K562 (cell line): ENCODE results near the gene HS2ST1. TPM values are rescaled to one million over a fixed set of nuclear protein-coding genes. Genes with fewer than 3 reads are reported as not detected.
A peak's percentile ranks its signal among the peaks of the same experiment; 100 is the strongest.

Experiments
- C11orf30 ChIP-seq: fragments of 450-650 bp; IDR thresholded peaks from 2 replicates; pipeline ENCODE4 v1.6.1; 2016; ENCODE audit warnings: low read depth, mild to moderate bottlenecking
- CHD2 ChIP-seq: IDR thresholded peaks from 2 replicates; pipeline ENCODE4 v1.6.1; 2011; ENCODE audit warnings: low read depth, low read length
- CXXC5 ChIP-seq: fragments of 250-450 bp; sonication (Bioruptor Pico); IDR thresholded peaks from 2 replicates; pipeline ENCODE4 v1.8.0; 2022; ENCODE audit warnings: inconsistent platforms, mild to moderate bottlenecking, moderate library complexity
- EP400 ChIP-seq: fragments of 450-650 bp; IDR thresholded peaks from 2 replicates; pipeline ENCODE4 v1.6.1; 2017; ENCODE audit warnings: antibody characterized with exemption, mild to moderate bottlenecking, moderate library complexity
- FOXA3 ChIP-seq, 2 experiments: fragments of 450-650 bp in 1 of 2; sonication (generic) in 1 of 2; formaldehyde crosslinking; IDR thresholded peaks in 1 of 2; conservative IDR thresholded peaks in 1 of 2; 2 replicates each; pipeline versions ENCODE4 v1.4.0 to v1.8.0; 2020 to 2022; ENCODE audit warnings: mild to moderate bottlenecking in 2 of 2, missing genetic modification reagents in 1 of 2
- HDGF ChIP-seq: fragments of 450-650 bp; IDR thresholded peaks from 2 replicates; pipeline ENCODE4 v1.6.1; 2016
- HNRNPL ChIP-seq: fragments of 200-400 bp; formaldehyde crosslinking; IDR thresholded peaks from 2 replicates; pipeline ENCODE4 v1.6.1; 2017; ENCODE audit warnings: low read depth, mild to moderate bottlenecking, low read length
- MAFK ChIP-seq: IDR thresholded peaks from 2 replicates; pipeline ENCODE4 v1.6.1; 2011; ENCODE audit warnings: low read length, improper control_type of control experiment
- MCM7 ChIP-seq, 2 experiments: fragments of 450-650 bp; IDR thresholded peaks; 2 replicates each; pipeline ENCODE4 v1.6.1; 2016 to 2018
- MECOM ChIP-seq: fragments of 250-450 bp; sonication (Bioruptor Pico); IDR thresholded peaks from 2 replicates; pipeline ENCODE4 v1.8.0; 2022; ENCODE audit warnings: inconsistent platforms
- MLX ChIP-seq, 2 experiments: fragments of 450-650 bp in 1 of 2; sonication (generic) in 1 of 2; formaldehyde crosslinking; conservative IDR thresholded peaks; 2 replicates each; pipeline versions ENCODE4 v1.4.0 to v1.8.1; 2020 to 2022; ENCODE audit warnings: mild to moderate bottlenecking in 1 of 2, missing genetic modification reagents in 1 of 2
- NFIC ChIP-seq: fragments of 450-650 bp; IDR thresholded peaks from 2 replicates; pipeline ENCODE4 v1.6.1; 2017; ENCODE audit warnings: mild to moderate bottlenecking, inconsistent platforms
- PHTF2 ChIP-seq: fragments of 250-450 bp; sonication (Bioruptor Pico); IDR thresholded peaks from 2 replicates; pipeline ENCODE4 v1.5.0; 2021; ENCODE audit warnings: mild to moderate bottlenecking
- SMARCC2 ChIP-seq: fragments of 450-650 bp; IDR thresholded peaks from 2 replicates; pipeline ENCODE4 v1.6.1; 2017; ENCODE audit warnings: antibody characterized with exemption, moderate library complexity, mild to moderate bottlenecking, low read depth
- TFAM ChIP-seq: fragments of 250-450 bp; sonication (Bioruptor Pico); conservative IDR thresholded peaks from 2 replicates; pipeline ENCODE4 v1.5.0; 2021; ENCODE audit warnings: mild to moderate bottlenecking, moderate library complexity
- TSHZ1 ChIP-seq: fragments of 250-450 bp; sonication (Bioruptor Pico); IDR thresholded peaks from 2 replicates; pipeline ENCODE4 v1.4.0; 2020; ENCODE audit warnings: mild to moderate bottlenecking, moderate library complexity
- ZNF146 ChIP-seq: IDR thresholded peaks from one replicate; pipeline ENCODE4 v1.6.1; 2018; ENCODE audit warnings: missing compliant biosample characterization; ENCODE audit not compliant: unreplicated experiment
- ZNF518B ChIP-seq: fragments of 250-450 bp; sonication (Bioruptor Pico); IDR thresholded peaks from 2 replicates; pipeline ENCODE4 v1.5.0; 2021; ENCODE audit warnings: mild to moderate bottlenecking, moderate library complexity
- ZNF551 ChIP-seq: fragments of 250-450 bp; sonication (Bioruptor Pico); IDR thresholded peaks from 2 replicates; pipeline ENCODE4 v1.5.0; 2021; ENCODE audit warnings: mild to moderate bottlenecking, moderate library complexity
- ZNF79 ChIP-seq: fragments of 250-450 bp; sonication (Bioruptor Pico); IDR thresholded peaks from 2 replicates; pipeline ENCODE4 v1.4.0; 2020; ENCODE audit warnings: low read depth, mild to moderate bottlenecking, moderate library complexity
- polyA plus RNA-seq, 8 experiments: library from polyadenylated mRNA; depleted of rRNA in 4 of 8; stranded (reverse) in 5 of 8; unstranded in 3 of 8; fragments of >200 nt; fragmentation: Nextera tagmentation in 2 of 8; fragmentation: Illumina TruSeq in 1 of 8; extraction: Ambion mirVana in 2 of 8; extraction: Trizol in 1 of 8; gene quantifications; 2 replicates each; pipeline versions ENCODE4 v1.2.1 to v1.2.3, GENCODE V29; 2011 to 2014; ENCODE audit warnings: inconsistent platforms in 1 of 8, missing spikeins in 1 of 8
- total RNA-seq, 7 experiments: library from RNA; depleted of rRNA in 6 of 7; stranded (reverse); fragments of >200 nt in 6 of 7; fragmentation: Illumina TruSeq in 2 of 7; extraction: Trizol in 2 of 7; gene quantifications; 2 replicates each; pipeline versions ENCODE4 v1.2.1 to v1.2.3, GENCODE V29; 2011 to 2021; ENCODE audit warnings: low replicate concordance in 1 of 7

Gene HS2ST1
- total and polyA plus RNA-seq, 9 of the 15 experiments (the other 6 are each of a cell fraction or from before 2014, with no cell fraction given), result 7.7 to 43.3 (median 25.8) TPM

DNA sequence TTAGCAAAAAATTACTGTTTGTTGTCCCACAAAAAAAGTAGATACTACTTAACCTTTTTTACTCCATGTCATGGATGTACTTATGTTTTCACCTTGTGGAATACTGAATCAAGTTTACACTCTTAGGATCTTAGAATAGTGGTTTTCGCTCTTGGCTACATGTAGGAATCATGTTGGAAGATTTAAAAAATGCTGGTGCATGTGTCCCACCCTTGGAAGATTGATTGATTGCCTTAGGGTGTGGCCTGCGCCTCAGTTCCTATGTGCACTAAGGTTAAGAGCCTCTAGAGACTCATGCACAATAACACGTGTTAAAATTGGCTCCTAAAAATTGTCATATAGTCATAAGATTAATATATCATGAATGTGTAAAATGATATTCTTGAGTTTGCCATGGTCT, 25.0 kb downstream of the HS2ST1 start (continued):
- TF ChIP-seq TSHZ1 (no peak), EP400 (peak; percentile 45; the same call in 1 of the 2 replicates), FOXA3 (CRISPR knock-in tag; conservative IDR thresholded peaks at IDR 0.05 in 1 of 2, IDR thresholded peaks at IDR 0.05 in 1 of 2) (no peak), HDGF (no peak), ZNF79 (CRISPR knock-in tag) (no peak), PHTF2 (CRISPR knock-in tag) (no peak), CHD2 (no peak), NFIC (no peak), TFAM (CRISPR knock-in tag) (no peak), MLX (CRISPR knock-in tag; conservative IDR thresholded peaks at IDR 0.05) (no peak), ZNF146 (CRISPR knock-in tag) (no peak), MCM7 (IDR thresholded peaks at IDR 0.05) (no peak), MAFK (no peak), HNRNPL (no peak), C11orf30 (no peak), CXXC5 (CRISPR knock-in tag) (no peak), ZNF551 (no peak), MECOM (CRISPR knock-in tag) (no peak), SMARCC2 (no peak), ZNF518B (no peak)
